Suppressor macrophage treated with lipopolysaccharide for 1 hour (primary cell): ENCODE results near the gene CCDC188.
"Not testable (repeated sequence)": the region's sequence is repeated elsewhere in the genome, so short reads cannot be mapped to it uniquely, and the experiment has no call there.

Source experiments
- DNase-seq, 3 donors: peaks; one replicate each; pipeline ENCODE4 v3.0.0-alpha.2; 2020 to 2022

Gene CCDC188

GRCh38 chr22:20169253-20169822 is 18.5 kb upstream of the CCDC188 start:
- DNase-seq, result no peak

DNA sequence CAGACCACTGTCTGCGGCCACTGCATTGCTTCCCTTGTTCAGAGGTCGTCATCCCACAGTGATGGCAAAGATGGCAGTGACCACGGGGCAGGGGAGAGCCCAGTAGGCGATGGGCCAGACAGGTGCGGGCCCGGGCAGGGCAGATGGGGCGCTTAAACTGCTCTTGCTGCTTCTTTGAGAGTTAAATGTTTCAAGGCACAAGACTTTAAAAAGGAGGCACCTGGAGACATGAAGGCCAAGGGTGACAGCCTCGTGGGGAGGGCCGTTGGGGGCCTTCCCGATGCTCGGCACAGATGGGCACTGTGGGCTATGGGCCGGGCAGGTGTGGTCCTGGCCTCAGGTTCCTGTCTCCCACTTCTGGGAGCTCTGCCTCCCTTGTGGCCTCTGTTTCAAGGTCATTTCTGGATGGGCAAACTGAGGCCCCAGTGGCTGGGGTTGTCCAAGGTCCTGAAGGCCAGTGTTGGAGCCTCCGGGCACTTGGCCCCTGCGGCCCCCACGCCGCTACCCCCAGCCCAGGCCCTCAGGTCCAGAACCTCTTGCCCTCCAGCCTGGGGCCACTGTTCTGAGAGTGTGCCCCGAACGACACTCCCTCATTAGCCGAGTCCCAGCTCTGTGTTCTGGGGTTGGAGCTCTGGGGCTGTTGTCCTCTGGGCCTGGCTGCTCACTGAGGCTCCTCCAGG is 16.9 kb upstream of the CCDC188 start:
- no peak for DNase-seq

- DNase-seq, result no peak
Observed at GRCh38 chr22:20166703-20167102, 15.8 kb upstream of the CCDC188 start.

DNA sequence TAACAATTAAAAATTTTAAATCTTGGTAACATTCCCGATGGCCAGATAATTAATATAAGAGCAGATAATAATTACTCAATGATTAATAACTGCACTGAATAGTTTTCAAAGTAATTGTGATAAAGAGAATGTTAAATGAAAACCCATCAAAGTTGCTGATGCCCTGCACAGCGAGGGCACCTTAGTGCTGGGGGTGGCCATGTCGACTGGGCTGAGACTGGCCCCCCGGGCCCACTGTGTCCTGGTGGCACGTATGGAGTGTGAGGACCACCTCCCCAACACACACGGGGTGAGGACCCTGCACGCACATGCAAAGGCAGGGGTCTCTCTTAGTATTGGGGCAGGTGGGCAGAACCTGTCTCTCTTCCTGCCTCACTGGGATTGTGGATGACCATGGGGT is 15.1 kb upstream of the CCDC188 start:
- DNase-seq, result no peak

DNA sequence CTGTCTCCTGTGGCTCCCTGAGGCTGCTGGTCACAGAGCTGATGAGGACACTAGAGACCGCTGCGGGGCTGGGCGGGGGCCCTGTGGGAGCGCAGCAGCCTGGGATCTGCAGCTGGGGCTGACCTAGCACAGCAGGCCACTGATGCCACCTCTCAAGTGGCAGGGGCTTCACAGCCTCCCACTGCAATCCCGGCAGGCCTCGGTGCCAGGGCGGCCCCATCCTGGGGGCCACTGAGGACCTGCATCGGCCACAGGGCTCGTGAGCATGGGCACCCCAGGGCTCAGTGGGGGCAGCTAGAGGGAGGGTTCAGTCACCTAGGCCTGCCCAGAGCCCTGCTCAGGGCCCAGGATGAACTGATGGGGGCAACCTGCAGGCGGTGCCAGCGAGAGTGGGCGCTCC is 14.6 kb upstream of the CCDC188 start:
- DNase-seq, result no peak

GRCh38 chr22:20164863-20165262 is 14.0 kb upstream of the CCDC188 start:
- no peak for DNase-seq

GRCh38 chr22:20160041-20160440 is 9.2 kb upstream of the CCDC188 start:
- no peak for DNase-seq

GRCh38 chr22:20159531-20159930 is 8.7 kb upstream of the CCDC188 start:
- DNase-seq, result not testable (repeated sequence)

GRCh38 chr22:20159076-20159475 is 8.2 kb upstream of the CCDC188 start:
- DNase-seq, result no peak

DNA sequence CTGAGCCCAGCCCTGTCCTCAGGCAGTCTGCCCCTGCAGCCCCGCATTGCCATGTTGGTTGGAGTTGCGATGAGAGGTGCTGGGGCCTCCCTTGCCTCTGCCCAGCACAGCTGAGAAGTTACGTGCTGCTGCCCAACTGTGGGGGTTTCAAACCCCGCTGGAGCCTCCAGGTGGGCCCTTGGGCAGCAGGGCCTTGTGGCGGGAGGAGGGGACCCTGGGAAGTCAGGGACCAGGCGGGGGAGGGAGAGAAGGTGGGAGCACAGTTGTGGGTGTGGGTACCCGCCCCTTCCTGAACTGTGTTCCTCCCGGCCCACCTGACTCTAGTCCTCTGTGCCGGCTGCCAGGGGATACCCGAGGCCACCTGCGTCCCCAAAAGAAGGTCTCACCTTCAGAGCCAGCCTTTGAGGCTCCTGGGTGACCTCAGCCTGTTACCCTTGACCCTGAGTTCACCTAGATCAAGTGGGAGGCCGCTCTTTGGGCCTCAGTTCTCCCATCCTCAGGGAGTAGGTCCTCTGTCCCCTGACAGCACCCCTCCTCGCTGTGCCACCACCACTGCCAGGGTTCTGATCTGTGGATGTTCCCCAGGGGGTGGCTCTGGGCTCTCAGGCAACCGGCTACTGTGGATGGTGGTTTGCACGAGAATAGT is 7.7 kb upstream of the CCDC188 start:
- no peak for DNase-seq

DNA sequence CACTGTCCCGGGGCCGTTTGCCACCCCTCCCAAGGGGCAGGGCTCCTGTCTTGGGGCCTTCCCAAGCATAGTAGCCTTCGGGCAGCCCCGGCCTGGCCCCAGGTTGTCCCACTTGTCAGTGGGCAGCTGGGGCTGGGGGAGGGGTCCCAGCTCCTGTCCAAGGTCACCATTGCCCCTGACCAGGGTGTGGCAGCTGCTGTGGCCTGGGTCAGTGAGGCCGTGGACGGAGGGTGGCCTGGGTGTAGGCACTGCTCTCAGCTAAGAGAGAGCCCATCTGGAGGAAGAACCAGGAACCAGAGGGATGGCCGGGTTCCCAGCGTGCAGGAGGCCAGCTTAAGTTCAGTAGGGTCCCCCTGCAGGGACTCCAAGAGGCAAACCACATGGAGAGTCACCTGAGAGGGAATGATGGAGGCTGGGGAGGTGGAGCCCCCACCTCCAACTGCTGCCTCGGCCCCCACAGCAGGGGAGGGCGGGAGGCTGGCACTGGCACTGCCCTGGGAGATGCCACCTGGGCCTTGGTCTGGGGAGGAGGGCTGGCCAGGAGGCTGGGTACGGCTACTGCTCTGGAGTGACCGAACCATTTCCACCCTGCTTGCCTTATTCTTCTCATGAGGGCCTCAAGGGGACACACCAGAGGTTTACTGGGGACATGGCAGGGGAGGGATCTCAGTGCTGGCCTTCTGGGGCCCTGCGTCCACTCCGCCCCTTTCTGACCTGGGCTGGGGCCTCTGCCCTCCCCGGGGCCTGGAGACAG is 6.8 kb upstream of the CCDC188 start:
- no peak for DNase-seq

DNA sequence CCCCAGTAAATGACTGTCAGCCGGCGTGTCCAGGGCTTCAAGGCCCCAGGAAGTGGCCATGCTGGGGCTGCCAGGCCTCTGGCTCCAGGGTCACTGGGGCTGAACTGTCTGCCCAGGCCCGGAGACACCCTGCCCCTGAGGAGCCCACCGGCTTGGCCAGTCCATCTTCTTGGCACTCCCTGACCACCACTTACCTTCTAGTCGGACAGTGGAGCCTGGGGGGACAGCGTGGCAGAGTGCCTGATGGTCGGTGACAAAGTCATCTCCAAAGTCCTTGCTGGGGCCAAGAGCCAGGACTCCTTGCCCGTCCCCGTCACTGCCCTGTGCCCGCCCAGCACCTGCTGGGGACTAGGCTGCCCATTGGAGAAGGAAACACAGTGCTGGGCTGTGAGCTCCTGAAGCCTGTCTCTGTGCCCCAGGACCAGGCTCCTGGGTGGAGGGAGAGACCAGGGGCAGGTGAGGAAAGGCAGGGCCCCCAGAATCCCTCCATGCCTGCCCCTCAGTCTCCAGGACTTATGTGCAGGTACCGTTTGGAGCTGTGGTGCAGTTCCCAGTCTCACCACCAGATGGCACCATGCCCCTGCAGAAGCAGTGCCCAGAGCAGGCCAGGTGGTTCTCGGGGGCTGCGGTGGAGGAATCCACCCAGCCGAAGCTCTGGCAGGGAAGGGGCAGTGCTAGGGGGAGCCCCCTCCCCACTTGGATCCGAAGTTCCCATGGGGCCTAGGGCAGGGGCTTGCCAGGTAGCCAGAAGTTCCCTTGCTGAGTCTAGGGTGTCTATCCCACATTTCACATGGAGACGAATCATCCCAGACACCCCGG is 6.0 kb upstream of the CCDC188 start:
- peak; percentile 77 to 89 (median 87) for DNase-seq

DNA sequence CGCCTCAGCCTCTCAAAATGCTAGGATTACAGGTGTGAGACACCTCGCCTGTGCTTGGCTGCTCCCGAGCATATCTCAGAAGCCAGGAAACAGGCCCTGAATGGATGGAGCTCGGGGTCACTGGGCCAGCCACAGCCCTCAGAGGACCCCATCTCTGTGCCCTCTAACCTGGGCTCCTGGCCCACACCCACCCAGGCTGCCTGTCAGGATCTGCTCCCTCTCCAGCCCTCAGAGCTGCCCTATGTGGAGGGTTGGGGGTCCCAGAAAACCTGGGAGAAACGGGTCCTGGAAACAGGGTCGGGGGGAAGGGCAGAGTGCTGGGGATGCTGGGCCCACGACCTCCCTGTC is 5.2 kb upstream of the CCDC188 start:
- no peak for DNase-seq

GRCh38 chr22:20155330-20156041 is 4.6 kb upstream of the CCDC188 start:
- DNase-seq, result peak; percentile 35 to 41 (median 39)

DNA sequence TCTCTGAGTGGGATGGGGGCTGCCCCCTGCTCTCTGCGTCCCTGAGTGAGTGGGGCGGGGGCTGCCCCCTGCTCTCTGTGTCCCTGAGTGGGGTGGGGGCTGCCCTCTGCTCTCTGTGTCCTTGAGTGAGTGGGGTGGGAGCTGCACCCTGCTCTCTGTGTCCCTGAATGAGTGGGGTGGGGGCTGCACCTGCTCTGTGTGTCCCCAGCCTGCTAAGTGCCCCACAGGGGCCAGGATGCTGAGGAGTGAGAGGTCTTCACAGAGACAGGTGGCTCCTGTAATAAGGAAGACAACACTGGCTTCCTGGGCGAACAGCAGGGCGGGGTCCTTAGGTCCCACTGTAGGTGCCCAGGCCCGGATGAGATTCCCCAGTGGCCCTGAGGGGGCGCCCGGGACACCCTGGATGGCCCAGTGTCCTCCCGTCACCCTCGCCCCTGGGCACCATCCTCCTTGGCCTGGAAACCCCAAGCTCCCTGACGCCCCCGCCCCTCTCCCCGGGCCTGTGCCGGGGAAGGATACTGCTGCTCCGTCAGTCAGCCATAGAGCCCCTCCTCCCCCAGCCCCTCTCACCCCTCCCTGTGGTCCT is 3.8 kb upstream of the CCDC188 start:
- peak in 2 of 3 donors; percentile 13 to 29 for DNase-seq

- no peak for DNase-seq
Observed at GRCh38 chr22:20153945-20154344, 3.1 kb upstream of the CCDC188 start.

- DNase-seq, result no peak
Observed at GRCh38 chr22:20152464-20152890, 1.6 kb upstream of the CCDC188 start.

DNA sequence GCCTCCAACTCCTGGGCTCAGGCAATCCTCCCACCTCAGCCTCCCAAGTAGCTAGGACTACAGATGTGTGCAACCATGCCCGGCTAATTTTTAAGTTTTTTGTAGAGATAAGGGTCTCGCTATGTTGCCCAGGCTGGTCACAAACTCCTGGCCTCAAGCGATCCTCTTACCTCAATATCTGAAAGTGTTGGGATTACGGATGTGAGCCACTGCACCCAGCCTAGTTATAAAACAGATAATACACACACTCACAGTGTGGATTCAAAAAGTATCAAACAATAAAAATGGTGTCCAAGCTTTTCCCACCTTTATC is 377 bp upstream of the CCDC188 start:
- DNase-seq, result no peak

DNA sequence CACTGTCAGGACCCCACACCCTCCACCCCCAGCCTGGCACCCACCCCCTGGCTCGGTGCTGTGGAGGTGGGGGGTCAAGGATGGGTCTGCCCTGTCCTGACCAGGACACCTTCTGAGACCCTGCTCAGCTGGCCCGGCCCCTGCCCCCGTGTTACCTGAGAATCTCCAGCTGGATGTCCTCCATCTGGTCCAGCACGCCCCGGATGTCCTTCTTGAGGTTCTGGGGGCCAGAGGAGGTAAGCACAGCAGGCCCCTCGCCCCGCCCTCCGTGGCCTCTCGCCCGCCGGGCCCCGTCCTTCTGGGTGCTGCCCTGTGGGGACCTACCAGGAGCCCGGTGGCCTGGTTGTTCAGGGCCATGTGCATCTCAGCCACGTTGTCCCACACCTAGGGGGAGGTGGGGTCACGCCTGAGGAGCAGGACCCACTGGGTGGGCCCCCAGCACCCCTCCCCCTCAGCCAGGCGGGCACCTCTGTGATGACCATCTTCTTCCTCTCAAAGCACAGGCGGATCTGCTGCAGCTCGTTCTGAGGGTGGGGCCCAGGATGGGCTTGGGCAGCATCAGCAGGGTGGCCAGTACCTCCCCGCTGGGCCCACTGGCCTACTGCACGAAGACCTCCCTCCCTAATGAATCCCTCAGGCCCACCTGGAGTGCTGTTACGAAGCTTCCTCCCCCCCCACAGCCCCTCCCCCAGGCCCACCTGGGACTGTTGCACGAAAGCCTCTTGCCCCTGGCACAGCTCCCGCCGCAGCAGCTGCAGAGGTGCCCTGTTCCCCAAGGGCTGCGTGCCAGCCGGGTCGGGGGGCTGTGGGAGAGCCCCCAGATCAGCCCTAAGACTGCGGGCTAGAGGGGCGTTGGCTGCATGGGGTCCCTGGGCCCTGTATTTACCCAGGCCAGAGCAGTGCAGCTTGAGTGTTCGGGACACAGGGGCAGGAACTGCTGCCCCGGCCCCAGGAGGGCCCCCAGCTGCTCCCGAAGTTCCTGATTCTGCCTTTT is 1.3 kb downstream of the CCDC188 start:
- DNase-seq, result no peak

- no peak for DNase-seq
Observed at GRCh38 chr22:20148414-20148813, 2.4 kb downstream of the CCDC188 start.
